ENCODE measurements around the gene EIF2D.
A peak's percentile ranks its signal among the peaks of the same experiment; 100 is the strongest.
"Not testable (repeated sequence)": the region's sequence is repeated elsewhere in the genome, so short reads cannot be mapped to it uniquely, and the experiment has no call there.

EIF2D gene

DNA sequence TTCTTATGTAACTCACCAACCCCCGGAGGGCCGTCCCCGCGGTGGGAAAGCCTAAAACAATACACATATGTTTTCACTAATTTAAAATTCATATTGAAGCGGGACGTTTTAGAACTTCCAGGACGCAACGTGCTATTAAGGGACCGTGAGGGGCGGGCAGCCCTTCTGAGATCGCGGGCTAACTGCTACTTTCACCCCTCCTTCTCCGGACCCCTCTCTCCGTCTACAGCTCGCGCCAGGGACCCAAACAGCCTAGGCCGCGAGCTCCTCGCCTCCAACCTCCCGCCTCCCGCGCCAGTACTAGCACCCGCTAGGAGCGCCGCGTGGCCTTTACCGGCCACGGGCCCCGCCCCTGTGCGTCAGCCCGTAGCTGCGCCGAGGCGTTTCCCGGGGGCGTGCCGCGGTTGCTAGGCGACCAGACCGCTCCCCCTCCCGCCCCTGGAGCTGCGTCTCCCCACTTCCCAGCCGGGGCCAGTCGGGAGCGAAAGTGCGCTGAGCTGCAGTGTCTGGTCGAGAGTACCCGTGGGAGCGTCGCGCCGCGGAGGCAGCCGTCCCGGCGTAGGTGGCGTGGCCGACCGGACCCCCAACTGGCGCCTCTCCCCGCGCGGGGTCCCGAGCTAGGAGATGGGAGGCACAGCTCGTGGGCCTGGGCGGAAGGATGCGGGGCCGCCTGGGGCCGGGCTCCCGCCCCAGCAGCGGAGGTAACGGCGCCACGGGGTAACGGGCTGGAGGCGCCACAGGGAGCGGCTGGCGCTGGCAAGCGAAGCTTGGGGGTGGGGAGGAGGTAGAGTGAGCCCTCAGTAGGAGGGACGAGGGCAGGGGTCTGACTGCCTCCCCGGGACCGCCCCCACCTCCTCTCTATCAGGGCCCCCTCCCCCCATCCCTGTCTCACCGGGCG, 23.1 kb upstream of the EIF2D start, which contains the start of gene DYRK3:
TSS of gene DYRK3 (plus strand) at position 457 of the 898 bp plus-strand sequence. CDS start at position 625, 168 bp downstream.
- DNase-seq: peak; percentile 83 to 90

- DNase-seq: peak; percentile 62 to 88
Measured at GRCh38 chr1:206634365-206635079, 22.3 kb upstream of the EIF2D start.

DNA sequence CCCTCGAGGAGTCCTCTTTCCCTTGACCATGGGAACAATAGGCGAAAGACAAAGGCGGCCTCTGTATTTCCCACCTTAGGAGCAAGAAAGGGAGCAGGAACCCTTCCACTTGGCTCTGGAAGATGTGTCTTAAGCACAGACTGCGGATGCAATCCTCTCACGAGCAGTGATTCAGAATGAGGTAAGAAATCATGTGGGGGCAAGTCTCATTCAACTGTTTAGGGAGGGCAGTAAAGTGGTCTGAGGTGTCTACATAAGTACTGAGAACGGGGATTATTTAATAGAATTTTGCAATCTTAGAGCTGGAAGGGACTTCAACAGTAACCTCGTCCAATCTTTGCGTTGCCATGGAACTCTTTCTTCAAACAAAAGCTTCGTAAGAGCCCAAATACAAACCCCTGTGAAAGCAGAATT, 21.4 kb upstream of the EIF2D start:
- no peak for DNase-seq

DNA sequence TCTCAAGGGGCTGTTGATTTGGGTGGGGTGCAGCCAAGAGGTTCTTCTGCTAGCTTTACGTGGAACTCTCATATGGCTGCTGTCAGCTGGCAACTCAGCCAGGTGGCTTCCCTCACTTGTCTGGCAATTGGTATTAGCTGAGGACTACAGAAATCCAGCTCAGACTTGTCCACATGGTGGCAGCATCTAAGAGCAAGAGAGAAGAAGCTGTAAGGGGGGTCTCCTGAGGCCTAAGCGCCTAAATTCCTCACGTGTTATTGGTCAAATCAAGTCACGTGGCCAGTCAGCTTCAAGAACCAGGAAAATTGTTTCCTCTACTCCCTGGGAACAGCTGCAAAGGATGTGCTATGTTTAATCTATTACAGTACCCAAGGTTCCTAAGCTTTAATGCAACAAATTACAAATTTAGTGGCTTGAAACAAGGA, 18.8 kb upstream of the EIF2D start:
- DNase-seq: peak; percentile 44 to 73

DNA sequence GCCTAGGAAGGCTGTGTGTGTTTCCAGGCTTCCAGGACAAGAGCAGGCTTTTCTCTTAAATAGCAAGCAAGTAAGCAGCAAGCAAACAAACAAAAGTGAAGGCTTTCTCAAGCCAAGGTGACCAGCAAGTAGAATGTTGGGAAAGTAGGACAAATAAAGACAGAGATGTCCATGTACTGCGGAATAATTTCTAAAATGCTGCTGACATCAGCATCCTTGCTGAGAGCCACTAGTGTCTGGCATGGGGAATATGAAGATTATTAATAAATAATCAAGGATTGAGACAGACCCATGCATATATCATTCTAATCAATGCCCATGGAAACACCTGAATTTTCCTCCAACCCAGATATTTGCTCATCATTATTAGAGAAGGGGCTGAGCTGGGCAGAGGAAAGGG, 16.7 kb upstream of the EIF2D start:
- DNase-seq: no peak

DNA sequence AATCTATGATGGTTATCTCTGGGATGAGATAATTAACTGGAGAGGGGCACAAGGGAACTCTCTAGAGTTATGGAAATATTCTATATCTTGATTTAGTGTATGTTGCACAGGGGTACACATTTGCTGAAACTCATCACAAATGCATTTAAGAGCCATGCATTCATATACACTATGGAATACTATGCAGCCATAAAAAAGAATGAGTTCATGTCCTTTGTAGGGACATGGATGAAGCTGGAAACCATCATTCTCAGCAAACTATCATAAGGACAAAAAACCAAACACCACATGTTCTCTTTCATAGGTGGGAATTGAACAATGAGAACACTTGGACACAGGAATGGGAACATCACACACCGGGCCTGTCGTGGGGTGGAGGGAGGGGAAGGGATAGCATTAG, 14.1 kb upstream of the EIF2D start:
- DNase-seq: not testable (repeated sequence)

- DNase-seq: no peak
Measured at GRCh38 chr1:206609229-206609991, 2.9 kb downstream of the EIF2D start.

- DNase-seq: peak in 1 of 2 experiments; percentile 7
Measured at GRCh38 chr1:206608108-206608698, 4.1 kb downstream of the EIF2D start.

GRCh38 chr1:206606867-206607266, 5.4 kb downstream of the EIF2D start:
- DNase-seq: no peak

- DNase-seq: no peak
Measured at GRCh38 chr1:206604861-206605260, 7.4 kb downstream of the EIF2D start.

DNA sequence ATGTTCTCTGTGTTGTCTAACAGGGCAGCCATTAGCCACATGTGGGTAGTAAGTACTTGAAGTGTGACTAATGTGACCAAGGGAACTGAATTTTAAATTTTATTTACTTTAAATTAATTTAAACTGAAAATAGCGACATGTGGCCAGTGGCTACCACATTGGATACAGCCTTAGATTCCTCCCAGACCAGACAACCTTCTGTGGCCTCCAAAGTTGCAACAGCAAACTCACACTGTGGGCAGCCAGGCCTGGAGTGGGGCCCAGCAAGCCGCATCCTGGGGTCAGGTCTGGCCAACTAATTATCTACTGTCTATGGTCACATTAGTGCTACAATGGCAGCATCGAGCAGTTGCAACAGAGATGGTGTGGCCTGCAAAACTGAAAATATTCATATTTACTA, 11.7 kb downstream of the EIF2D start:
- no peak for DNase-seq

GRCh38 chr1:206596319-206596666, 16.0 kb downstream of the EIF2D start:
- DNase-seq: no peak

- DNase-seq: no peak
Measured at GRCh38 chr1:206595581-206596318, 16.5 kb downstream of the EIF2D start.

DNA sequence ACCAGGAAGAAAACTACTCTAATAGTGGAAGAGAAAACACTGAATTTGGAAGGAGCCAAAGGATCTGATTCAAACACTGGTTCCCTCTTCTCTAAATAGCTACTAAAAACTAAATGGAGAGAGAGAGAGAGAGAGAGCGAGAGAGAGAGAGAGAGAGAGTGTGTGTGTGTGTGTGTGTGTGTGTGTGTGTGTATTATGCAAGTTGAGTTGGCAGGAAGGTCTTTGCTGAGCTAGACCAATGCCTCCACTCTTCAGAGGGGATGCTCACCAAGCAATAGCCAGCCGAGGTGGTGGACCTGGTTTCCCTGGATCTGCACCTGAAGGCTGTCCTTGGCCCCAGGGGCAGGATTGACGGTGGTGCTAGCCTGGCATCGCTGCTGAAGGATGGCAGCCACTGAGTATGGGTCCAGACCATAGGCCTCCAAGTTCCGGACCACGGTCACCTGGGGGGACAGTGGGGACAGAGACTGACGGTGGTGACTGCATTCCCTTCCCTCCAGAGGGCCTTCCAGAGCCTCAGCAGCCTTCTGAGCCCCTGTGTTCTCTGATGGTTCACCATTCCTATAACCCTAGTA, 18.8 kb downstream of the EIF2D start:
- no peak for DNase-seq

GRCh38 chr1:206591696-206592095, 20.6 kb downstream of the EIF2D start:
- DNase-seq: no peak

DNA sequence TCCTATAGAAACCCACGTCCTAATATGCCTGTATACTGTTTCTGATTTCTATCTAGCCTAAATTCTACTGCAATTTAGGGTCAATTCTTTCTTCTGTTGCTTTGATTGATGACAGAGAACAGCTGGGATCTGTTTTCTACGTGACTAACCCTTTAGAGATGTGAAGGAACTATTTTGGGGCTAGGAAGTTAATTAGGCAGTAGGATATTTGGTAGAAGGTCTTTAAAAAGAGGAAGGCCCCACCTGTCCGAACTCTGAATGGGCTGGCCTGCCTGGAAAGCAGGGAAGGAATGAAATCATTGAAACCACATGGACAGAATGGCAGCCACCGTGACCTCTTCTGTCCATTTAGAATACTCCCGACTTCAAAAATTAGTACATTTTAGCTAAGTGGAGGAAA, 21.0 kb downstream of the EIF2D start:
- no peak for DNase-seq

- no peak for DNase-seq
Measured at GRCh38 chr1:206590025-206590758, 22.1 kb downstream of the EIF2D start.

DNA sequence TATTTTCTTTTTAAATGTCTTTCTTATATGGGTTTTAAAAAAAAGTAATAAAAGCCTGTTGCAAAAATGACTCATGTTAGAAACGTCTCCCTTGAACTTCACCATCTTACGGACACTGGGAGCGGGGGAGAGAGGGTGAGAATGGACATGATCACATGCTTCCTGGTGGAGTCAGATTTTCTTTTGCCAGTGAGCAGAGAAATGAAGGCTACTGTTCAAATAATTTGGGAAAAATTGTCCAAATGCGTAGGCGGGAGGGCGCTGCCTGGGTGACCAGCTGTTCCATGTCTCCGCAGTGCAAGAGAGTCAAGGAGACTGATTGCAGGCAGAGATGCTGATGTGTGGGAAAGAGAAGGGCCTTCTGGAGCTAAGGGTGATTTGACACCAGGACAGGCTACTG, 23.1 kb downstream of the EIF2D start:
- no peak for DNase-seq

DNA sequence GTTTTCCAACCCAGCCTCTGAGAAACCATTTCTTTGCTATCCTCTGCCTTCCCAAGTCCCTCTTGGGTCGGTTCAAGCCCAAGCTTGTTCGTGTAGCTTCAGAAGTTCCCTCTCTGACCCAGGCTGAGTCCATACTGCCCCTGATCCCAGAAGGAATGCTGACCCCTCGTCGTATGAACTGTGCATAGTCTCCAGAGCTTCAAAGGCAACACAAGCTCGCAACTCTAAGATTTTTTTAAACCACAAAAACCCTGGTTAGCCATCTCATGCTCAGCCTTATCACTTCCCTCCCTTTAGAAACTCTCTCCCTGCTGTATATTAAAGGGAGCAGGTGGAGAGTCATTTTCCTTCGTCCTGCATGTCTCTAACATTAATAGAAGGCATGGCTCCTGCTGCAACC, 23.8 kb downstream of the EIF2D start:
- no peak for DNase-seq

DNA sequence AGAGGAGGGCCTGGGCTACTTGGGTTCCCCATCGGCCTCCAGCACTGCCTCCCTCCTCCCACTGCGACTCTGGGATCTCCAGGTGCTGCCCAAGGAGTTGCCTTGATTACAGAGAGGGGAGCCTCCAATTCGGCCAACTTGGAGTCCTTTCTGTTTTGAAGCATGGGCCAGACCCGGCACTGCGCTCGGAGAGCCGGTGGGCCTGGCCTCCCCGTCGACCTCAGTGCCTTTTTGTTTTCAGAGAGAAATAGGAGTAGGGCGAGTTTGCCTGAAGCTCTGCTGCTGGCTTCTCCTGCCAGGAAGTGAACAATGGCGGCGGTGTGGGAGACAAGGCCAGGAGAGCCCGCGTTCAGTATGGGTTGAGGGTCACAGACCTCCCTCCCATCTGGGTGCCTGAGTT, 24.4 kb downstream of the EIF2D start:
- DNase-seq: no peak

Data from NCI-H1930 (cell line).